Measurements from ENCODE around the gene ITGA2. TPM values are rescaled to one million over a fixed set of nuclear protein-coding genes. Genes with fewer than 3 reads are reported as not detected.

ITGA2 gene
- total and polyA plus RNA-seq, 3 donors from 2014 or later, result 0.90 to 1.7 (median 1.0) TPM

GRCh38 chr5:53080271-53080670 is 91.1 kb downstream of the ITGA2 start:
- Histone ChIP-seq H3K27ac (no peak overlapping the region), H3K9me3 (no peaks in the 10 kb centered on the region), H3K36me3 (ENCODE audit: low read depth, missing control alignments) (no peaks in the 10 kb centered on the region), H3K27me3 (no peaks in the 10 kb centered on the region), H3K4me1 (no peaks in the 10 kb centered on the region), H3K4me3 (no peak overlapping the region)
- intact Hi-C loops (cut with DNase I; ENCODE audit: low total_unique reads), result no loop called here
- TF ChIP-seq POLR2A (IDR thresholded peaks at IDR 0.05), result no peak
- TF ChIP-seq, protein P1, sequence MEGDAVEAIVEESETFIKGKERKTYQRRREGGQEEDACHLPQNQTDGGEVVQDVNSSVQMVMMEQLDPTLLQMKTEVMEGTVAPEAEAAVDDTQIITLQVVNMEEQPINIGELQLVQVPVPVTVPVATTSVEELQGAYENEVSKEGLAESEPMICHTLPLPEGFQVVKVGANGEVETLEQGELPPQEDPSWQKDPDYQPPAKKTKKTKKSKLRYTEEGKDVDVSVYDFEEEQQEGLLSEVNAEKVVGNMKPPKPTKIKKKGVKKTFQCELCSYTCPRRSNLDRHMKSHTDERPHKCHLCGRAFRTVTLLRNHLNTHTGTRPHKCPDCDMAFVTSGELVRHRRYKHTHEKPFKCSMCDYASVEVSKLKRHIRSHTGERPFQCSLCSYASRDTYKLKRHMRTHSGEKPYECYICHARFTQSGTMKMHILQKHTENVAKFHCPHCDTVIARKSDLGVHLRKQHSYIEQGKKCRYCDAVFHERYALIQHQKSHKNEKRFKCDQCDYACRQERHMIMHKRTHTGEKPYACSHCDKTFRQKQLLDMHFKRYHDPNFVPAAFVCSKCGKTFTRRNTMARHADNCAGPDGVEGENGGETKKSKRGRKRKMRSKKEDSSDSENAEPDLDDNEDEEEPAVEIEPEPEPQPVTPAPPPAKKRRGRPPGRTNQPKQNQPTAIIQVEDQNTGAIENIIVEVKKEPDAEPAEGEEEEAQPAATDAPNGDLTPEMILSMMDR (IDR thresholded peaks at IDR 0.05), result no peak
- DNase-seq, result no peak
- 80 to 87% methylated on average over 4 of the region's 4 CpGs for WGBS, 2 donors

GRCh38 chr5:53083927-53084326 is 94.8 kb downstream of the ITGA2 start:
- Histone ChIP-seq H3K27me3 (no peaks in the 10 kb centered on the region), H3K4me3 (no peak overlapping the region), H3K27ac (no peak overlapping the region), H3K9me3 (no peaks in the 10 kb centered on the region), H3K36me3 (ENCODE audit: low read depth, missing control alignments) (no peaks in the 10 kb centered on the region), H3K4me1 (no peaks in the 10 kb centered on the region)
- intact Hi-C loops (cut with DNase I; ENCODE audit: low total_unique reads), result no loop called here
- no peak for TF ChIP-seq POLR2A (IDR thresholded peaks at IDR 0.05)
- TF ChIP-seq, protein P1 (IDR thresholded peaks at IDR 0.05), result no peak
- no peak for DNase-seq

DNA sequence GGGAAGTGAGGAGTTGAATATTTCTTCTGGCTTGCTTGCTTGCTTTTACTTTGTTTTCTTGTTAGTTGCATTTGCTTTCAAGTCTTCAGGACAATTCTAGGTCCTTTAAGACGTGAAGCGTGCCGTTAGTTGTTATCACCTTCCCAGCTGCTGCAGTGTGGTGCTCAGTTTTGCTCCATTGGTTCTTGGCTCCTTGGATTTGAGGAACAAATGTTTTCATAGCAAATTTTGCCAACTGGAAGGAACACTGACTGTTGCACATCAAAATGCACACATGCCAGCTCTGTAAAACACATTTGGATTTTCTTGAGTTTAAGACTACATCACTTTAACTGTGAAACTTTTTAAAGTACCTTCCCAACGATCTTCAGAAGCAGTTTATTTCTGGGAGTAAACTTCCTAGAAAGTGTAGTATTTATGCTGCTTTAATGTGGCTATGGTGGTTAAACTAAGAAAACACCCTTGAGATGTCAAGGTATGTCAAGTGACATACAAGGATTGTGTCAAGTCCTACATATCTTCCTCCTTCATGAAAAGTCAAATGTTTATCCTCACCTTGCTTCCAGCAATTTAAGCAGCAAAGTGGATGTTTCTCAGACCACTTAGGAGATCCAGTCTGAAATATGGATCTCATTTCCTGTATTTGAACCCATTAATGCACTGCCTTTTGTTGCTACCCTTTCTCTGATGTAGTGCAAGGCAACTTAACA is 95.5 kb downstream of the ITGA2 start:
- no peak for DNase-seq
- intact Hi-C loops (cut with DNase I; ENCODE audit: low total_unique reads), result no loop called here
- 47 to 81% methylated on average over 4 of the region's 4 CpGs for WGBS, 2 donors

DNA sequence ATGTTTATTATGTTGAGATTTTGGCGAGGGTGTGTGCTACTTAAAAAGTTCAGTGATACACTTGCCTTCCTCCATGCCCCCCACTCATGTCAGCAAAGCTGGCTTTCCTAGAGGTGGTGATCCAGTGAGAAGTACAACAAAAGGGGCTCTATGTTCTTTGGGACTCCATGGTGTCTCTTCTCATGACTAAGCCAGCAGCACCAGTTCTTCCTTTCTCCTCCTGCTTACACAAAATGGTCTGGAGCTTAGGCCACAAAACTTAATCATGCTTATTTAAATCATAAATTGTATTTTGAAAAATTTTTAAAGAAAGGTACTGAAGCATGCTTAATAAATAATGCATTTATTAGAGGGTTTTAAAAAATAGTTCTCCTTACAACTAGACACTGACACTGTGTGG is 98.0 kb downstream of the ITGA2 start:
- H3K27ac ChIP-seq, result no peak overlapping the region
- 87 to 93% methylated on average over 1 of the region's 1 CpG for WGBS, 2 donors
- intact Hi-C loops (cut with DNase I; ENCODE audit: low total_unique reads), result no loop called here
- H3K9me3 ChIP-seq, result no peaks in the 10 kb centered on the region
- H3K4me3 ChIP-seq, result no peak overlapping the region
- no peaks in the 10 kb centered on the region for H3K36me3 ChIP-seq (ENCODE audit: low read depth, missing control alignments)
- H3K27me3 ChIP-seq, result no peaks in the 10 kb centered on the region
- TF ChIP-seq, protein P1 (IDR thresholded peaks at IDR 0.05), result no peak
- TF ChIP-seq POLR2A (IDR thresholded peaks at IDR 0.05), result no peak
- no peak for DNase-seq
- H3K4me1 ChIP-seq, result no peaks in the 10 kb centered on the region

More for the DNA sequence above, 95.5 kb downstream of the ITGA2 start:
- no peak for TF ChIP-seq POLR2A (IDR thresholded peaks at IDR 0.05)
- TF ChIP-seq, protein P1 (IDR thresholded peaks at IDR 0.05), result no peak
- Histone ChIP-seq H3K9me3 (no peaks in the 10 kb centered on the region), H3K27me3 (no peaks in the 10 kb centered on the region), H3K4me3 (no peak overlapping the region), H3K27ac (no peak overlapping the region), H3K4me1 (no peaks in the 10 kb centered on the region), H3K36me3 (ENCODE audit: low read depth, missing control alignments) (no peaks in the 10 kb centered on the region)

- no peak overlapping the region for H3K4me3 ChIP-seq
- H3K27me3 ChIP-seq, result no peaks in the 10 kb centered on the region
- no peaks in the 10 kb centered on the region for H3K9me3 ChIP-seq
- no peaks in the 10 kb centered on the region for H3K4me1 ChIP-seq
- TF ChIP-seq, protein P1 (IDR thresholded peaks at IDR 0.05), result no peak
- no peak for TF ChIP-seq POLR2A (IDR thresholded peaks at IDR 0.05)
- no peaks in the 10 kb centered on the region for H3K36me3 ChIP-seq (ENCODE audit: low read depth, missing control alignments)
- peak; percentile 40 for DNase-seq
- 30 to 73% methylated on average over 1 of the region's 1 CpG for WGBS, 2 donors
- intact Hi-C loops (cut with DNase I; ENCODE audit: low total_unique reads), result no loop called here
- peak overlapping the region in 1 of 2 donors; percentile 11 for H3K27ac ChIP-seq
Observed at GRCh38 chr5:53087621-53088121, 98.5 kb downstream of the ITGA2 start.

Measured in testis (tissue), 3 donors.